ENCODE data around the gene DNAH12. TPM values are rescaled to one million over a fixed set of nuclear protein-coding genes. Genes with fewer than 3 reads are reported as not detected.

The DNAH12 gene
- total and polyA plus RNA-seq, 2 of the 13 experiments (the other 11 are each of a cell fraction or from before 2014, with no cell fraction given): 0.11 TPM

DNA sequence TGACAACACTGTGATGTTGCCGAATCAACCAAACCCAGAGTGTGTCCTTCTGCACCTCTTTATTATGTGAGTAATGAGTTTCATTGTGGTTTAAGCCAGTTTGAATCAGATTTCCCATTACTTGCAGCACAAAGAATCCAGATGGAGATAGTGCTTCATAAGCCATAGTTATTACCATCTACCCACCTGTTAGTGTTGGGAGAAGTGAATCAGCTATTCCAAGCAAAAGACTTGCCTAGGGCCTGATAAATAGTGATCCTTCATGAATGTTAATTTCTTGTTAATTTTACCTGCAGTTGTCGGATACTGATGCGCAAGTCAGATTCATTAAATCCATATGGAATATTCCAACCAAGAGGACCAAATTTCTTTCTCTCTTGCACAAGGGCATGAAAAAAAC is 229.9 kb downstream of the DNAH12 start:
- Histone ChIP-seq H4K20me1 (ENCODE audit: insufficient read depth, low read length) (no peaks in the 10 kb centered on the region), H3K4me3 (replicated peaks in 1 of 3; ENCODE audit: insufficient read depth in 1 of 3, low read depth in 2 of 3, low read length in 3 of 3) (no peak overlapping the region), H3K9me3 (ENCODE audit: low read length) (peaks cover 9% of the 10 kb centered on the region; the same call in 1 of the 2 replicates), H3K4me1 (ENCODE audit: insufficient read depth, low read length) (peaks cover 8% of the 10 kb centered on the region), H3K36me3 (replicated peaks in 1 of 2; ENCODE audit: control insufficient read depth in 1 of 2, insufficient read depth in 2 of 2, low read length in 2 of 2) (no peaks in the 10 kb centered on the region), H3K27me3 (ENCODE audit: control insufficient read depth in 1 of 2, insufficient read depth in 2 of 2, low read length in 2 of 2) (no peaks in the 10 kb centered on the region), H2AFZ (ENCODE audit: low read length) (no peak overlapping the region), H3K79me2 (ENCODE audit: insufficient read depth, low read length) (no peaks in the 10 kb centered on the region), H3K4me2 (ENCODE audit: low read depth, low read length) (no peak overlapping the region), H3K9ac (ENCODE audit: insufficient read depth, low read depth, low read length) (no peak overlapping the region), H3K27ac (ENCODE audit: extremely low read length, insufficient read depth, low read length) (no peak overlapping the region)
- BruUV-seq (replicated peaks): no TSS peak
- POLR2A ChIA-PET: no interaction called here
- CTCF ChIA-PET (ENCODE audit: low intra/inter-chr PET ratio, low total read pairs): no interaction called here
- DNase-seq (ENCODE audit: low spot score) (no peak), FAIRE-seq (no peak), ATAC-seq (no peak)
- intact Hi-C loops (cut with micrococcal nuclease; ENCODE audit: unreplicated experiment) (no loop called here), in situ Hi-C loops (cut with HindIII; ENCODE audit: extremely low pct_ligation_motif_present, low pct_unique_long_range_greater_than_20kb) (no loop called here)
- TF ChIP-seq ZNF430 (CRISPR knock-in tag; IDR thresholded peaks at IDR 0.05): no peak
- TF ChIP-seq ISL2 (CRISPR knock-in tag; IDR thresholded peaks at IDR 0.05): no peak
- no peak for TF ChIP-seq SOX13 (IDR thresholded peaks at IDR 0.05)
- TF ChIP-seq SOX13 (CRISPR knock-in tag; conservative IDR thresholded peaks at IDR 0.05 in 1 of 2, IDR thresholded peaks at IDR 0.05 in 1 of 2): no peak
- TF ChIP-seq, protein P1, sequence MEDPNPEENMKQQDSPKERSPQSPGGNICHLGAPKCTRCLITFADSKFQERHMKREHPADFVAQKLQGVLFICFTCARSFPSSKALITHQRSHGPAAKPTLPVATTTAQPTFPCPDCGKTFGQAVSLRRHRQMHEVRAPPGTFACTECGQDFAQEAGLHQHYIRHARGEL (CRISPR knock-in tag; IDR thresholded peaks at IDR 0.05): no peak
- TF ChIP-seq ZNF883 (CRISPR knock-in tag; IDR thresholded peaks at IDR 0.05; ENCODE audit: not compliant biosample characterization): no peak
- no peak for TF ChIP-seq ZNF792 (CRISPR knock-in tag; IDR thresholded peaks at IDR 0.05)
- TF ChIP-seq SP5 (CRISPR knock-in tag; IDR thresholded peaks at IDR 0.05; ENCODE audit: borderline replicate concordance, low read depth): no peak
- 80% methylated on average over 3 of the region's 3 CpGs for WGBS (ENCODE audit: low lambda C conversion rate)

DNA sequence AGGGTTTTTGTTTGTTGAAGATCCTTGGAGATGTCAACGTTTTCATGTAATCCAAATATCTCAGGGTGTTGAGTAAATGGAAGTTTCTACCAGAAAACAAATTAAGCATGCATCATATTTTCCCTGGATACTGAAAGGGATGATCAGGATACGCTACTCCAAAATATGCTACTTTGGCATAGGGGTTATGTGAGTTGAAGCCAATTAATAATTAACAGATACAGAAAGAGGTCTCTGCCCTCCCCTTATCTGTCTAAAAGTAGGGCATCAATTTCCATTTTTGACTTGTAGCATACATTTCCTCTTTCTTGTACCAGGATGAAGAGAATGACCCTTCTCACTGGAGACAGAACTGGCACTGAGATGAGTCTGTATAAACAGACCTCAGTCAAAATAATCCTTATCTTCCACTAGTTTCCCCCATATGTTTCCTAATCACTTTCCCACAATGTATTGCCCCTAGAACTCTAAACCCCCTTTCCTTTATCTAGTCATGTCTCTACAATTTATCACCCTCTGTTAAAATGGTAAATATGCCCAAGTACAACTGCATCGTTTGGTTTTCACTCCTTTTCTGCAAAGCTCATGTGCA is 234.3 kb downstream of the DNAH12 start:
- H3K36me3 ChIP-seq (replicated peaks in 1 of 2; ENCODE audit: control insufficient read depth in 1 of 2, insufficient read depth in 2 of 2, low read length in 2 of 2): no peaks in the 10 kb centered on the region
- no peaks in the 10 kb centered on the region for H3K27me3 ChIP-seq (ENCODE audit: control insufficient read depth in 1 of 2, insufficient read depth in 2 of 2, low read length in 2 of 2)
- peaks cover 8% of the 10 kb centered on the region for H3K4me1 ChIP-seq (ENCODE audit: insufficient read depth, low read length)
- in situ Hi-C loops (cut with HindIII; ENCODE audit: extremely low pct_ligation_motif_present, low pct_unique_long_range_greater_than_20kb) (no loop called here), intact Hi-C loops (cut with micrococcal nuclease; ENCODE audit: unreplicated experiment) (no loop called here)
- DNase-seq (ENCODE audit: low spot score): no peak
- 1% methylated on average over 3 of the region's 3 CpGs for WGBS (ENCODE audit: low lambda C conversion rate)
- no peak overlapping the region for H3K4me2 ChIP-seq (ENCODE audit: low read depth, low read length)
- no peak overlapping the region for H3K4me3 ChIP-seq (replicated peaks in 1 of 3; ENCODE audit: insufficient read depth in 1 of 3, low read depth in 2 of 3, low read length in 3 of 3)
- FAIRE-seq: no peak
- BruUV-seq (replicated peaks): no TSS peak
- no peaks in the 10 kb centered on the region for H3K79me2 ChIP-seq (ENCODE audit: insufficient read depth, low read length)
- H3K9ac ChIP-seq (ENCODE audit: insufficient read depth, low read depth, low read length): no peak overlapping the region
- H3K9me3 ChIP-seq (ENCODE audit: low read length): no peaks in the 10 kb centered on the region
- H3K27ac ChIP-seq (ENCODE audit: extremely low read length, insufficient read depth, low read length): no peak overlapping the region
- ATAC-seq: no peak
- H4K20me1 ChIP-seq (ENCODE audit: insufficient read depth, low read length): no peaks in the 10 kb centered on the region
- H2AFZ ChIP-seq (ENCODE audit: low read length): no peak overlapping the region
- ChIA-PET POLR2A (no interaction called here), CTCF (ENCODE audit: low intra/inter-chr PET ratio, low total read pairs) (no interaction called here)
- TF ChIP-seq HOXA9 (CRISPR knock-in tag; IDR thresholded peaks at IDR 0.05; ENCODE audit: borderline replicate concordance): no peak
- no peak for TF ChIP-seq SMAD9 (CRISPR knock-in tag; IDR thresholded peaks at IDR 0.05)
- TF ChIP-seq, protein P2, sequence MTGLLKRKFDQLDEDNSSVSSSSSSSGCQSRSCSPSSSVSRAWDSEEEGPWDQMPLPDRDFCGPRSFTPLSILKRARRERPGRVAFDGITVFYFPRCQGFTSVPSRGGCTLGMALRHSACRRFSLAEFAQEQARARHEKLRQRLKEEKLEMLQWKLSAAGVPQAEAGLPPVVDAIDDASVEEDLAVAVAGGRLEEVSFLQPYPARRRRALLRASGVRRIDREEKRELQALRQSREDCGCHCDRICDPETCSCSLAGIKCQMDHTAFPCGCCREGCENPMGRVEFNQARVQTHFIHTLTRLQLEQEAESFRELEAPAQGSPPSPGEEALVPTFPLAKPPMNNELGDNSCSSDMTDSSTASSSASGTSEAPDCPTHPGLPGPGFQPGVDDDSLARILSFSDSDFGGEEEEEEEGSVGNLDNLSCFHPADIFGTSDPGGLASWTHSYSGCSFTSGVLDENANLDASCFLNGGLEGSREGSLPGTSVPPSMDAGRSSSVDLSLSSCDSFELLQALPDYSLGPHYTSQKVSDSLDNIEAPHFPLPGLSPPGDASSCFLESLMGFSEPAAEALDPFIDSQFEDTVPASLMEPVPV (CRISPR knock-in tag; IDR thresholded peaks at IDR 0.05): no peak
- TF ChIP-seq NCOA1 (CRISPR knock-in tag; IDR thresholded peaks at IDR 0.05): no peak
- no peak for TF ChIP-seq JDP2 (CRISPR knock-in tag; IDR thresholded peaks at IDR 0.05; ENCODE audit: borderline replicate concordance)
- TF ChIP-seq, protein P3, sequence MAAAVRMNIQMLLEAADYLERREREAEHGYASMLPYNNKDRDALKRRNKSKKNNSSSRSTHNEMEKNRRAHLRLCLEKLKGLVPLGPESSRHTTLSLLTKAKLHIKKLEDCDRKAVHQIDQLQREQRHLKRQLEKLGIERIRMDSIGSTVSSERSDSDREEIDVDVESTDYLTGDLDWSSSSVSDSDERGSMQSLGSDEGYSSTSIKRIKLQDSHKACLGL (CRISPR knock-in tag; IDR thresholded peaks at IDR 0.05): no peak
- TF ChIP-seq ZFP1 (CRISPR knock-in tag; IDR thresholded peaks at IDR 0.05): no peak

Data from HepG2 (cell line).